Renal cortex interstitium (tissue), 11 donors: ENCODE measurements around the gene SLC27A2. TPM values are rescaled to one million over a fixed set of nuclear protein-coding genes. Genes with fewer than 3 reads are reported as not detected.

Source experiments
- DNase-seq, 11 donors: peaks; one replicate each; pipeline ENCODE4 v3.0.0-alpha.2; 2013; ENCODE audit warnings: low read depth in 9 of 11, low spot score in 4 of 11; ENCODE audit errors: extremely low read depth in 1 of 11
- polyA plus RNA-seq, 3 donors: library from polyadenylated mRNA; unstranded; fragments of 120-200 nt; gene quantifications; one replicate each; pipeline ENCODE4 v1.2.1, GENCODE V29; 2013; ENCODE audit not compliant: insufficient read length in 3 of 3

The SLC27A2 gene
- polyA plus RNA-seq, 3 donors, result 53.6 to 81.2 (median 59.3) TPM

DNA sequence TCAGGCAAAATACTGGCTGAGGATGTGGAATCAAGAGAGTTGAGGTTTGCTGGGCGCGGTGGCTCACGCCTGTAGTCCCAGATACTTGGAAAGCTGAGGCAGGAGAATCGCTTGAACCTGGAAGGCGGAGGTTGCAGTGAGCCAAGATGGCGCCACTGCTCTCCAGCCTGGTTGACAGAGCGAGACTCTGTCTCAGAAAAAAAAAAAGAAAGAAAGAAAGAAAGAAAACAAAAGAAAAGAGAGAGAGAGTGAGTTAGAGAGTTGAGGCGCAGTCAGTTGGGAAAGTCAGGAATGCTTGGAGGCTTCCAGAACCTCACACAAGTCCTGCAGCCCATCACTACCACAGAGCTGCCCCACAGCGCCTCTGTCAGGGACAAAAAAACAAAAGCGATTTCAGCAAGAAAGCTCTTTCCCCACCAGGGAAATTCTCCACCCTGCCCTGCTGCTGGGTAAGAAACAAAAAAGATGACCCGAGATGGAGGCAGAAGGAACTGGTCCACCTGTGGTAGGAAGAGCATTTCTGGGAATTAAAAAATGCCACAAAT, 69.7 kb downstream of the SLC27A2 start:
- DNase-seq, result no peak

DNA sequence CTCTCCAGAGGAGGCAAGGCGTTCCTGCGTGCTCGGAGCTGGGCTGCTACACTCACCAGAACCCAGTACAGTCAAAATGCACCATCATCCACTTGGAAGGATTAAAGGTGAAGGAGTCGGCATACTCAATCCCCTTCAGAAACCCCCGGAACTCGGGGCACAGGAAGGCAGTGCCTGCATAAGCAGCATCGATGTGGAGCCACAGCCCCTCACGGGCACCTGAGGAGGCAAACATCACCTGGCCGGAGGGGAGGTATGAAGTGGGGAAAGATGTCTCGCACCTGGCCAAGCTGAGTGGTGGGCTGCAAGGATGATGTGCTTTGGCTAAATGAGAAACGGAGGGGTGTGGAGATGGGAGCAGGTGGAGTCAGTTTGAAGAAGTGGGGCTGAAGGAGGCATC, 70.6 kb downstream of the SLC27A2 start:
- no peak for DNase-seq

DNA sequence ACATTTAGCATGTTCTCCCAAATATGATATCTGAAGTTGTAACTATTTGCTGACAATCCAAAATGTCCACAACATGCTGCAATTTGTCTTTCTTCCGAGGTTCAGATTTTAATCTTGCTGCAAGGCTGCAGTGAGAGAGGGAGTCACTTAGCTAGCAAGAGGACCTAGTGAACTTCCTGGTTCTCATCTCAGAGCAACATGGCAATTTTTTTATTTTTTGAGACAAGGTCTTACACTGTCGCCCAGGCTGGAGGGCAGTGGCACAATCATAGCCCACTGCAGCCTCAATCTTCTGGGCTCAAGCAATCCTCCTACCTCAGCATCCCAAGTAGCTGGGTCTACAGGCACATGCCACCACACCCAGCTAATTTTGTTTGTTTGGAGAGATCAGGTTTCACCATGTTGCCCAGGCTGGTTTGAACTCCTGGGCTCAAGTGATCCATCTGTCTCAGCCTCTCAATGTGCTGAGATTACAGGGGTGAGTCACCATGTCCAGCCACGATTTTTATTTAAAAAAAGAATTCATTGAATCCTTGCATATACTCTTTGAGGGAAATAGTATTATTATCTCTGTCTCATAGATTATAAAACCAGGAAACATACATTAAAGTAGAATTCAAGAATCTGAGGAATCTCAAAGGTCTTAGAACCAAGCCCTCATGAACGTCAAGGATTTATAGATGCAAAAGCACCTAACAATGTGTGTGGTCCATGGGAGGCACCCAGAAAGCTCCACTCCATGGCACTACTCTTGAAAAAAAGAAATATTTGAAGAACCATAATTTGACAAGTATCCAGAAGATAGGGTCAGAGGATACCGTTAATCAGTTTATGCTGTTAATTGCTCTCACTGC, 74.4 kb downstream of the SLC27A2 start:
- DNase-seq, result no peak

DNA sequence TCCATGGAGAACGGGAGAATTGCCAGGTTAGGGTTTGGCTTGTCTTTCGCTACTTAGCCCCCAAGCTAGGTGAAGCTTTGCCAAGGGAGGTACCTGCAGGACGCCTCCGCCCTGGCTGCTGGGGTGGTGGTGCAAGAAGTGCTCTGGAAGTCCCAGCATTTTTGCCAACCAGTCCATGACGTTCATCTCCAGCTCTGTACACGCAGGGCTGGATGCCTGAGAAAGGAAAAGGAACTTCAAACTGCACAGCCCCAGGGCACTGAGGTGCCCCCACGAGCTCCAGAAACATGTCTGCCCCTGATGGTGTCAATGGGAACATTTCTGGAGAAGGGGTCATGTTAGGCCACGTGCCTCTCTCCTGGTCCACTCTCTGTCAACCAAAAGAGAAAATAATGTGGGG, 75.3 kb downstream of the SLC27A2 start:
- no peak for DNase-seq

DNA sequence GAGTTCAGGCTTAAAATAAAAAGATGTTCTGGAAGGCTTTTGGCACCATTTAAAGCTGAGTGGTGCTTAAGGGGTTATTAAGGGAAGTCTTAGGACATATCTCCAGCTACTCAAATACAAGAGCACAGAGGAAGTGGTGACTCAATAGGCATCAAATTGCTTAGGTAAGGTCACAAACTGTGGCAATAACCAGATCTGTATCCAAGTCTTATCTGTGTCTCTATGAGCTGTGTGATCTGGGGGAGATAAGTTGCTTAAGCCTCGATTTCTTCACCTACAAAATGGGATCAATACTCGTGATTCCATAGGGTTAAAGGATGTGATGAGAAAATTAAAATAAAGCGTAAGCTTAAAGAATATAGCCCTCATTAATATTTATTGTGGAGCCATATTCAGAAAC, 75.9 kb downstream of the SLC27A2 start:
- no peak for DNase-seq

- no peak for DNase-seq
Observed at GRCh38 chr15:50259276-50259675, 77.3 kb downstream of the SLC27A2 start.

- DNase-seq, result no peak
Observed at GRCh38 chr15:50260969-50261496, 79.0 kb downstream of the SLC27A2 start.

GRCh38 chr15:50261981-50262380, 80.0 kb downstream of the SLC27A2 start:
- no peak for DNase-seq

DNA sequence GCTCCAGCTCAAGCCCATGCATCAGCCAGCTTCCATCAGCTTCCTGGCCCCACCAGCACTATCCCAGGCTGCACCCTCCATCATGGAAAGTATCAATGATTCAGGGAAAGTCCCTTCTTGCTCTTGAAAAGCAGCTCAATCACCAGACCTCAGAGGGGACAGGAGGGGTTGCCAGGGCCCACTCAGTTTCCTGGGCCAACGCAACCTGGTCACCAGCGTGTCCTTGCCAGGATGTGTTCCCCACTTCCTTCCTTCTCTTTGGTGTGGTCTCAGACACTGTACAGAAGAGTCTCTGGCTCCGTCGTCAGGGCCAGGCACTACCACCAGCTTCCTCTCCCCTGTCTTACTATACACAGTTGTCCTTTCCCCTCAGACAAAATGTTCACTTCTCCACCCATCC, 80.5 kb downstream of the SLC27A2 start:
- DNase-seq, result no peak

GRCh38 chr15:50265620-50266019, 83.6 kb downstream of the SLC27A2 start, which contains the start of gene HDC:
Gene HDC (minus strand): TSS chr15:50265726. CDS start chr15:50265623, 103 bp downstream.
- DNase-seq, result no peak

- no peak for DNase-seq
Observed at GRCh38 chr15:50267577-50267976, 85.6 kb downstream of the SLC27A2 start.

DNA sequence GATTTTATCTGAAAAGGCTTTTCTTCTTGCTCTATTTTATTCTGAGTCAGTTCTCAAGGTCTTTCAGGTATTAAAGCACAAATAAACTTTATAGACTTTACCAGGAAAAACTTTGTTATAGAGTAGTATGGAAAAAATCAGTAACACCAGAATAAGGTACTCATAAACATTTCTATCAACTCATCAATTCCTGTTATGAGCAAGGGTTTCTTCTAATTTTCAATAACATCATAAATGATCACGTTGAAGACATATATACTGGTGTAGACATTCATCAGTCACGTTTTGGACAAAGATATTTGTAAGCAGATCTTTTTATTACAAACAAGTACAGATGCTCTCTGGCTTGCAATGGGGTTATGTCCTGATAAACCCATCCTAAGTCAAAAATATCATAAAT, 93.1 kb downstream of the SLC27A2 start:
- DNase-seq, result no peak

DNA sequence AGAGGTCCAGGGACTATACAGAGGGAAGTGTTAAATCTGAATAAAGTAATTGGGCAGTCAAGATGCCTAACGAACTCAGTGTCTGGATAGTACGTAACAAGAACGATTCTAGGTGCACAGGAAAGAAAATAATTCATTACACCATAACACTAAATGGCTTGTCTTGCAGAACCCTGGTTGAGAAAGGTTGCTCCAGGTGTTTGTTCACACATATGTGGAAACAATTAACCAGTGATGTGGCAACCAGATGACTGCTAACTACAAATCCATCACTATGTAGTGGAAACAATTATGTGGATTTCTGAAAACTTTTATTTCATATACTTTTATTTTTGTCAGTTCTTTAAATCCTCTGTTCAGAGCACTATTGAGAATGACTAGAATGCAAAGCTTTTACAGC, 93.9 kb downstream of the SLC27A2 start:
- no peak for DNase-seq

DNA sequence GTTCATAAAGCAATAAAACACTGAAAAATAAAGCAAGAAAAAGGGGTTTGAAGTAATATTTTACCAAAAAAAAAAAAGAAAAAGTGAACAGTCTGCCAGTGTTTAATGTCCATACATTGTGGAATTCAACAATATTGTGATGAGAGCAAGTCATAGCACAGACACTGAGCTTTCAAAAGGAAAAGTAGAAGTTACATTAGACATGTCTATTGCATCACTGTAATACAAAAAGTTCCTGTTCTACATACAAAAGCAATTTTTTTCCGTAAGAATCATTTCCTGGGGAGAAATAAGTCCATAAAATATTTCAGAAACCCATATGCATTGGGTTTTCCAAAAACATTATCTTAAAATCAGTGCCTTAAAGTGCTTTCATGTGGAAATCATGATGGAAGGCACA, 95.4 kb downstream of the SLC27A2 start:
- DNase-seq, result no peak

GRCh38 chr15:50278496-50278895, 96.5 kb downstream of the SLC27A2 start:
- no peak for DNase-seq

GRCh38 chr15:50280271-50280670, 98.3 kb downstream of the SLC27A2 start:
- no peak for DNase-seq

- DNase-seq, result no peak
Observed at GRCh38 chr15:50281427-50281826, 99.4 kb downstream of the SLC27A2 start.
